OCI-LY3 (cell line): ENCODE measurements around the gene FOCAD.

Experiments
- CTCF ChIP-seq: fragments of 200-600, 300-600 bp; sonication (generic); IDR thresholded peaks from 2 replicates; pipeline ENCODE4 v1.5.1; 2014; ENCODE audit warnings: antibody characterized with exemption, low read length, low read depth
- EZH2phosphoT487 ChIP-seq: fragments of 200-600 bp; shearing (Covaris generic); IDR thresholded peaks from 2 replicates; pipeline ENCODE4 v1.6.1; 2018; ENCODE audit warnings: antibody characterized with exemption, mixed run types, low read depth

- TF ChIP-seq CTCF (no peak), EZH2phosphoT487 (no peak)
These were observed 189.3 kb downstream of the FOCAD start for GRCh38 chr9:20873240-20873865.
